Measurements from ENCODE around the gene DROSHA. TPM values are rescaled to one million over a fixed set of nuclear protein-coding genes. Genes with fewer than 3 reads are reported as not detected.

DROSHA gene
- total and polyA plus RNA-seq, 2 experiments from 2014 or later: 25.3 to 40.8 TPM

- no peak for DNase-seq (ENCODE audit: low spot score)
- no peaks in the 10 kb centered on the region for H3K36me3 ChIP-seq (replicated peaks; ENCODE audit: insufficient read depth, low read depth)
- H3K27me3 ChIP-seq: no peaks in the 10 kb centered on the region
- H3K79me2 ChIP-seq: no peaks in the 10 kb centered on the region
- H3K4me2 ChIP-seq: no peak overlapping the region
- TF ChIP-seq EZH2 (IDR thresholded peaks at IDR 0.05; ENCODE audit: borderline replicate concordance) (no peak), EZH2phosphoT487 (IDR thresholded peaks at IDR 0.05; ENCODE audit: low read depth, severe bottlenecking, unreplicated experiment) (no peak)
- TF ChIP-seq, protein P1, sequence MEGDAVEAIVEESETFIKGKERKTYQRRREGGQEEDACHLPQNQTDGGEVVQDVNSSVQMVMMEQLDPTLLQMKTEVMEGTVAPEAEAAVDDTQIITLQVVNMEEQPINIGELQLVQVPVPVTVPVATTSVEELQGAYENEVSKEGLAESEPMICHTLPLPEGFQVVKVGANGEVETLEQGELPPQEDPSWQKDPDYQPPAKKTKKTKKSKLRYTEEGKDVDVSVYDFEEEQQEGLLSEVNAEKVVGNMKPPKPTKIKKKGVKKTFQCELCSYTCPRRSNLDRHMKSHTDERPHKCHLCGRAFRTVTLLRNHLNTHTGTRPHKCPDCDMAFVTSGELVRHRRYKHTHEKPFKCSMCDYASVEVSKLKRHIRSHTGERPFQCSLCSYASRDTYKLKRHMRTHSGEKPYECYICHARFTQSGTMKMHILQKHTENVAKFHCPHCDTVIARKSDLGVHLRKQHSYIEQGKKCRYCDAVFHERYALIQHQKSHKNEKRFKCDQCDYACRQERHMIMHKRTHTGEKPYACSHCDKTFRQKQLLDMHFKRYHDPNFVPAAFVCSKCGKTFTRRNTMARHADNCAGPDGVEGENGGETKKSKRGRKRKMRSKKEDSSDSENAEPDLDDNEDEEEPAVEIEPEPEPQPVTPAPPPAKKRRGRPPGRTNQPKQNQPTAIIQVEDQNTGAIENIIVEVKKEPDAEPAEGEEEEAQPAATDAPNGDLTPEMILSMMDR (IDR thresholded peaks at IDR 0.05; ENCODE audit: poor library complexity): no peak
- no peaks in the 10 kb centered on the region for H3K4me1 ChIP-seq (ENCODE audit: insufficient read depth)
- H3K9me3 ChIP-seq (ENCODE audit: low read depth): no peaks in the 10 kb centered on the region
- no peak overlapping the region for H3K4me3 ChIP-seq
- H4K20me1 ChIP-seq (ENCODE audit: insufficient read depth, poor library complexity, severe bottlenecking): no peaks in the 10 kb centered on the region
- no peak overlapping the region for H2AFZ ChIP-seq
- H3K27ac ChIP-seq: no peak overlapping the region
- no peaks in the 10 kb centered on the region for H3K9me2 ChIP-seq (replicated peaks; ENCODE audit: insufficient read depth)
- 99% methylated on average over 2 of the region's 2 CpGs for WGBS (ENCODE audit: low lambda C conversion rate, missing lambda C conversion rate)
Observed at GRCh38 chr5:31469466-31469865, 62.4 kb downstream of the DROSHA start.

- Histone ChIP-seq H3K79me2 (no peaks in the 10 kb centered on the region), H3K27me3 (no peaks in the 10 kb centered on the region), H3K36me3 (replicated peaks; ENCODE audit: insufficient read depth, low read depth) (no peaks in the 10 kb centered on the region), H3K4me3 (no peak overlapping the region), H2AFZ (no peak overlapping the region), H3K4me2 (no peak overlapping the region), H3K27ac (no peak overlapping the region), H3K9me3 (ENCODE audit: low read depth) (no peaks in the 10 kb centered on the region), H4K20me1 (ENCODE audit: insufficient read depth, poor library complexity, severe bottlenecking) (no peaks in the 10 kb centered on the region), H3K4me1 (ENCODE audit: insufficient read depth) (no peaks in the 10 kb centered on the region), H3K9me2 (replicated peaks; ENCODE audit: insufficient read depth) (no peaks in the 10 kb centered on the region)
- TF ChIP-seq EZH2 (IDR thresholded peaks at IDR 0.05; ENCODE audit: borderline replicate concordance) (no peak), EZH2phosphoT487 (IDR thresholded peaks at IDR 0.05; ENCODE audit: low read depth, severe bottlenecking, unreplicated experiment) (no peak)
- TF ChIP-seq, protein P1 (IDR thresholded peaks at IDR 0.05; ENCODE audit: poor library complexity): no peak
- WGBS (ENCODE audit: low lambda C conversion rate, missing lambda C conversion rate): 100% methylated on average over 1 of the region's 1 CpG
- no peak for DNase-seq (ENCODE audit: low spot score)
Observed at GRCh38 chr5:31465291-31465690, 66.6 kb downstream of the DROSHA start.

GRCh38 chr5:31464081-31464480 lies 67.8 kb downstream of the DROSHA start:
- TF ChIP-seq EZH2 (IDR thresholded peaks at IDR 0.05; ENCODE audit: borderline replicate concordance): no peak
- TF ChIP-seq, protein P1 (IDR thresholded peaks at IDR 0.05; ENCODE audit: poor library complexity): no peak
- TF ChIP-seq EZH2phosphoT487 (IDR thresholded peaks at IDR 0.05; ENCODE audit: low read depth, severe bottlenecking, unreplicated experiment): no peak
- Histone ChIP-seq H3K27me3 (no peaks in the 10 kb centered on the region), H3K27ac (no peak overlapping the region), H3K4me2 (no peak overlapping the region), H3K79me2 (no peaks in the 10 kb centered on the region), H3K4me3 (no peak overlapping the region), H3K9me2 (replicated peaks; ENCODE audit: insufficient read depth) (no peaks in the 10 kb centered on the region), H4K20me1 (ENCODE audit: insufficient read depth, poor library complexity, severe bottlenecking) (no peaks in the 10 kb centered on the region), H3K4me1 (ENCODE audit: insufficient read depth) (no peaks in the 10 kb centered on the region), H3K9me3 (ENCODE audit: low read depth) (no peaks in the 10 kb centered on the region), H3K36me3 (replicated peaks; ENCODE audit: insufficient read depth, low read depth) (no peaks in the 10 kb centered on the region), H2AFZ (no peak overlapping the region)
- no peak for DNase-seq (ENCODE audit: low spot score)
- WGBS (ENCODE audit: low lambda C conversion rate, missing lambda C conversion rate): 96% methylated on average over 4 of the region's 4 CpGs

- Histone ChIP-seq H3K9me2 (replicated peaks; ENCODE audit: insufficient read depth) (no peaks in the 10 kb centered on the region), H3K4me1 (ENCODE audit: insufficient read depth) (no peaks in the 10 kb centered on the region), H3K9me3 (ENCODE audit: low read depth) (no peaks in the 10 kb centered on the region), H4K20me1 (ENCODE audit: insufficient read depth, poor library complexity, severe bottlenecking) (no peaks in the 10 kb centered on the region), H3K4me3 (no peak overlapping the region), H3K79me2 (no peaks in the 10 kb centered on the region), H3K36me3 (replicated peaks; ENCODE audit: insufficient read depth, low read depth) (no peaks in the 10 kb centered on the region), H2AFZ (no peak overlapping the region), H3K27me3 (no peaks in the 10 kb centered on the region), H3K4me2 (no peak overlapping the region), H3K27ac (no peak overlapping the region)
- TF ChIP-seq, protein P1 (IDR thresholded peaks at IDR 0.05; ENCODE audit: poor library complexity): no peak
- TF ChIP-seq EZH2phosphoT487 (IDR thresholded peaks at IDR 0.05; ENCODE audit: low read depth, severe bottlenecking, unreplicated experiment): no peak
- DNase-seq (ENCODE audit: low spot score): no peak
- 99% methylated on average over 2 of the region's 2 CpGs for WGBS (ENCODE audit: low lambda C conversion rate, missing lambda C conversion rate)
Observed at GRCh38 chr5:31463351-31463750, 68.5 kb downstream of the DROSHA start.

Measured in hepatocyte (in vitro differentiated cells).